AG09319 (cell line): Measurements from ENCODE around the gene DLG1.
A peak's percentile ranks its signal among the peaks of the same experiment; 100 is the strongest.

Experiments used
- DNase-seq: peaks from one replicate; pipeline ENCODE4 v3.0.0-alpha.2; 2010; ENCODE audit warnings: low read depth; ENCODE audit errors: extremely low read depth
- CTCF ChIP-seq: IDR thresholded peaks from 2 replicates; pipeline ENCODE4 v1.5.1; 2011; ENCODE audit warnings: low read depth, mild to moderate bottlenecking, inconsistent platforms, low read length, moderate library complexity

DLG1 gene

GRCh38 chr3:197258168-197258755 lies 40.1 kb downstream of the DLG1 start:
- no peak for DNase-seq
- TF ChIP-seq CTCF = no peak

GRCh38 chr3:197257711-197258110 lies 40.7 kb downstream of the DLG1 start:
- no peak for TF ChIP-seq CTCF
- DNase-seq = no peak

GRCh38 chr3:197256836-197257444 lies 41.5 kb downstream of the DLG1 start:
- peak; percentile 61 for TF ChIP-seq CTCF
- peak; percentile 25 for DNase-seq

- DNase-seq = no peak
- no peak for TF ChIP-seq CTCF
Observed at GRCh38 chr3:197256104-197256503, 42.3 kb downstream of the DLG1 start.

- DNase-seq = no peak
- TF ChIP-seq CTCF = no peak
Observed at GRCh38 chr3:197253238-197253947, 45.0 kb downstream of the DLG1 start.

- DNase-seq = no peak
- TF ChIP-seq CTCF = no peak
Observed at GRCh38 chr3:197249542-197249941, 48.9 kb downstream of the DLG1 start.

GRCh38 chr3:197248341-197248740 lies 50.1 kb downstream of the DLG1 start:
- no peak for DNase-seq
- TF ChIP-seq CTCF = no peak
